Breast epithelium (tissue), 3 donors: ENCODE measurements around the gene TRAF3.

Source experiments
- CTCF ChIP-seq, 3 donors: fragments of 450-650 bp; IDR thresholded peaks; one replicate each; pipeline ENCODE4 v1.5.1; 2016 to 2017; ENCODE audit warnings: antibody characterized with exemption in 3 of 3, mild to moderate bottlenecking in 3 of 3, moderate library complexity in 3 of 3
- POLR2A ChIP-seq: fragments of 450-650 bp; IDR thresholded peaks from one replicate; pipeline ENCODE4 v1.6.1; 2016; ENCODE audit warnings: antibody characterized with exemption, mild to moderate bottlenecking, moderate library complexity
- POLR2AphosphoS5 ChIP-seq, 3 donors: sonication (generic); formaldehyde crosslinking; IDR thresholded peaks; one replicate each; pipeline ENCODE4 v1.6.1; 2017; ENCODE audit warnings: antibody characterized with exemption in 3 of 3

DNA sequence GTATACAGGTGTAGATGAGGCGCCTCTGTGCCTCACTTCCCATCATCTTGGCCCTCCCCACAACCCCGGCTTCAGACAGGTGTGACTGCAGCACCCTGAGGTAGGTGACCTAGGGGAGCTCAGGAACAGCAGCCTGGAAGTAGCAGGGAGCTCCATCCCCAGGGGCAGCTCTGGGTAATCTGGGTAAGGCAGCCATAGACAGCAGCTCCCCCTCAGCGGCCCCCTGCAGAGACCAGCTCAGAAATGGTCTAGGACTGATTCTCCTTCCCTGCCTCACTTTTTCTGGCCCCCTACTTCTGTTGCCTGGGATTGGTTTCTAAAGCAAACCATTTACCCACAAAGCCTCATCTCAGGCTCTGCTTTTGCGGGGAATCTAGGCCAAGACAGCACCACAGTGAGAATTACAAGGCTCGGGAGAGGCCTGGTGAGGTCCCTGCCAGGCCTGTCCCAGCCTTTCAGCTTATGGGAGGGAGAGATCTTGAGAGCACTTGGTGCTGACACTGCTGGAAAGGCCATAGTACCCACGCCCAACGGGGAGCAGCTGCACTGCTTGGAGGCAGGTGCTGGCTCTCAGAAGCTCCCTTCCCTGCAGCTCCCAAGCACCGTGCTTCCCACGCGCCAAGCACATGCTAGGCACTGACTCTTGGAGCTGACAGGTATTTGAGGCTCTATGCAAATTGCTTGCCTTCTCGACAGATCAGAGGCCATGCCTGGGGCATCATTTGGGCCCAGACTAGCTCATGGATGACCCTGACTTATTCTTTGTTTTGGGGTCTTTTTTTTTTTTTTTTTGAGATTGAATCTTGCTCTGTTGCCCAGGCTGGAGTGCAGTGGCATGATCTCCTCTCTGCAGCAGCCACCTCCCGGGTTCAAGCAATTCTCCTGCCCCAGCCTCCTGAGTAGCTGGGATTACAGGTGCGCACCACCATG is 45.1 kb upstream of the TRAF3 start:
- TF ChIP-seq CTCF (IDR thresholded peaks at IDR 0.05) (no peak), POLR2AphosphoS5 (IDR thresholded peaks at IDR 0.05) (no peak), POLR2A (no peak)
